ENCODE results near the gene SYS1. TPM values are rescaled to one million over a fixed set of nuclear protein-coding genes. Genes with fewer than 3 reads are reported as not detected.
A peak's percentile ranks its signal among the peaks of the same experiment; 100 is the strongest.
"Not testable (repeated sequence)": the region's sequence is repeated elsewhere in the genome, so short reads cannot be mapped to it uniquely, and the experiment has no call there.

The SYS1 gene
- total RNA-seq, 1 donor from 2014 or later: 13.7 TPM

GRCh38 chr20:45340236-45340847 lies 22.6 kb upstream of the SYS1 start:
- peak; percentile 49 for ATAC-seq

DNA sequence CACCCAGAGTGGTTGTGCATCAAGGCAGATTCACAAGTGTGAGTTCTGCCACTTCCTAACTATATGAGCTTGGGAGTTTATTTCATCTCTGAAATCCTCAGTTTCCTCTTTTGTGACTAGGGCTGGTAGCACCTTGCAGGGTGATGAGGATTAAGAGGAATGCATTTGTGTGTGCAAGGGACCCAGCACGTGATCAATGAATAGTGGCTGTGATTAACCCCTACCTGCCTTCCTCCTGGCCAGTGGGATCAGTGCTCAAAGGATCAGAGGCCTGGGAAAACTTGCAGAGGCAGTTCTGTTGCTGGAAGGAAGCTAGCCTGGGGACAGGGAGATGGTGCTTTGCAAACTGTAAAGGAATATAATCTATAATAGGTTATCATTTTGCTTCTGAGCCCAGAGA lies 22.0 kb upstream of the SYS1 start:
- ATAC-seq: no peak

GRCh38 chr20:45341579-45341938 lies 21.4 kb upstream of the SYS1 start:
- no peak for ATAC-seq

DNA sequence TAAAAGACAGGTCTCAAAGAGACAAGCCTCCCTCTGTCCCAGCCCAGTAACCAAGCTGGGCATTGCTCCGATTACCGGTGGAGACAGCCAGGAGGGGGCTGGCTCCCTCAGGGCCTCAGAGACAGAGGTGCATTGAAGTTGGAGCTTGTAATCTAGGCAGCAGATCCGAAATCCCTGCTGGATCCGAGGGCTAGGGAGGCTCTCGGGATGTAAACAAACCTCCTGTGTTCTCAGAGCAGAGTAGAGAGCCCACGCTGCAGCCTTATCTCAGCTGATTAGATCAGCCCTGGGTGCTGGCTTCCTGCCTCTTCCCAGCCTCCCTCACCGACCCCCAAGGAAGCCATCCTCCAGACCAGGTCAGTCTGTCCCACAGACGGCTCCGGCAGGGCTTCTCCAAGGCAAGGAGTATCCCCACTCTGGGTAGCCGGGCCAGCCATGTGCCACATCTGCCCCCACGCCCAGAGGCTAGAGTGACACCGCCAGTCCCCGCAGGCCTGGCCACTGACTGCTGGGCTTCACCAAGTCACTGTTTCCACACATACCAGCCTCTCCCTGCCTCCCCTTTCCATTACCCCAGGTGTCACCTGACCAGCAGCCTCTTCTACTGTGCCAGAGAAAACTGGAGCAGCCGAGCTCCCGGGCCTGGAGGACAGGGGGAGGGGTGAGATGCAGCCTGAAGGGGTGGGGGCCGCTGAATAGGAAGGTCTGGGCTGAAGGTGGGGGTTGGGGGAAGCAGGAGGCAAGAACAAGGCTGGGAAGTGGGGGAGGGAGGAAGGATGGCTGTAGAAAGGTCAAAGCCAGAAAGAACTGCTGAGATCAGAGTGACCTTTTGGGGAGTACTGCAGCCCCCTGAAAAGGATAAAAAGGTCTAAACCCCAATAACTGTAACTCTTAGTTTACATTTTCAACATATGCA lies 20.8 kb upstream of the SYS1 start:
- peak; percentile 10 for ATAC-seq

- ATAC-seq: no peak
Measured at GRCh38 chr20:45342855-45343531, 20.0 kb upstream of the SYS1 start.

DNA sequence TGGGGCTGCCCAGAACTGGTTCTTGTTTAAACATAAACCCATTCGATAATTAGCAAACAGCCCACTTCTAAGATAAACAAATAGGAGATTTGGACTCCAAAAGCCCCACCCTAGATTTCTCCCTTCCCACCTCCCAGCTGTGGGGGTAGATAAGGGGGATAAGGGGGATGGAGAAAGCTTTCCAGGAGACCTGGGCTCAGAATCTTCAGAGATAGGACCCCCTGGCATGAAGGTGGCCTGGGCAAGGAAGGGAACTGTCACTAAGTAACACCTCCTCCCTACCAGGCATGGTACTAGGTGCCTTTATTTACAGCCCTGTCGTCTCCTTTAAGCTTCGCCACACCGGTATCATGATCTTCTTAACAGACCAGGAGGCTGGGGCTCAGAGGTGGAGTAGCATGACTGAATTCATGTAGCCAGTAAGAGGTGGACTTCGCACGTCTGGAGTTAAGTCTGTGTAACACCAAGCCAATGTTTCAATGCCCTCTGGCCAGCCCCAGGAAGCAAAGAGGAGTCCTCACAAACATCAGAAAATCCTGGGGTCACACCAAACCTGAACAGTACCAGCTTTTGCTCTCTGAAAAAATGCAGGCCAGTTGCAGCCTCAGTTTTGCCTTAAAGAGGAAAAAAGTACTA lies 19.3 kb upstream of the SYS1 start:
- ATAC-seq: no peak

DNA sequence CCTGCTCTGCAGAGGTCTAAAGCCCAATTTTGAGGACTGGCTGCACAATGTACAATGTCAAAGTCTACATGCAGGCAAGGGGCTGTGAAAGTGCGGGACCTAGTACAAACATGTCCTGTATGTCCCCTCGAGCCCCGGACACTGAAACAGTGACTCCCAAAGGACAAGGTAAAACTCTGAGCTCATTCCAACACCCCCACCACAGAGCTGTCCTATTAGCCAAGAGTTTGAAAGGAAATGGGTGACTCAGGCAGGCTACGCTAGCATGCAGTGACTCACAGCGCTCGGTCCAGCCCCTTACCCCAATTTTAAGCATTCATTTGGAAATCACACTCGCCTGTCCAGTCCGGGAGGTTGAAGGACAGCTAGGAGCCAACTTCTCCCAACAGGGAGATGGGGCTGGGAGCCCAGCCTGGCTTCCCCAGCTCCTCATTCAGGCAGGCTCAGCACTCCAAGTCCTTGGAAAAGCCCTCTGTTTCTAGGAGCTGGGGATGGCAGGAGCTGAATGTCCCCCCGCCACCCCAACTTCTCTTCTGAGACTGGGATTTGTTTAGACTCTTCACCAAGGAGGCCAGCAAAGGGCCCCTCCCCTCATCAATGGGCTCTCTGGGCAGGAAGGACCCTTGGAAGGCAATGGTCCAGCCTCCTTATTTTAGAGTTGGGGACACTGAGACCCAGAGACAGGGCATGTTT lies 18.6 kb upstream of the SYS1 start:
- ATAC-seq: peak; percentile 62

DNA sequence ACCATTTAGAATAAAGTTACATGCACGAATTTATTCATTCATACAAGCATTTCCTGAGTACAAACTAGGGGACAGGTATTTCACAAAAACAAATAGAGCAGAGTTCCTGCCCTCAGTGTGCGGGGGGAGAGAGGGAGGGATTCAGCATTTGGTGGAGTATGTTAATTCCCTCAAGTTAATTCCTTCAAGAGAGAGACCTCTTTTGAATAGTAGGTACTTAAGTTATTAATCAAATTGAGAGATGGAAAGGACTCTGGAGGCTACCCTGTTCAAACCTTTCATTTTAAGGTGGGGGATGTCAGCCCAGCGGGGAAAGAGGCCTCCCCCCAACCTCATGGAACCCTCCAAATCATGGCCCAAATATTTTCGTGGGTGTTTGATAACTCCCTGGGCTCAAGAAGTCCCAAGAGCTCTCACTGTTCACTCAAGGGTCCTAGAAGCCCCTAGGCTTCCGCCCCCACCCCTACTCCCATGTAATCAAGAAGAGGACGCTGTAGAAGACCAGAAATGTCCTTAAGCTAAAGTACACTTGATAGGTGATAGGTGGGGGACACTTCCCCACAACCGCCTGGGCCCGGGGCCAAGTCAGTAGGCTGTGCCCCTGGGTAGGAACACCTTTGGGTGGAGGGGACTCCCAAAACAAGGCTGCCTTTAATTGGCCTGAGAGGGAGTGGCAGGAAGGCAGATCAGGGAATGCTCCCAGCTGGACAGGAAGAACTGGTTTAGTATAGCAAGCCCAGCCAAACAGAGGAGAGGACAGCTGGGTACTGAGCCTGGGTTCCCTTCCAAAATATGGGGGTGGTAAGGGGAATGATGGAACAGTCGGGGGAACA lies 17.6 kb upstream of the SYS1 start:
- ATAC-seq: peak; percentile 58

- ATAC-seq: no peak
Measured at GRCh38 chr20:45346291-45346718, 16.7 kb upstream of the SYS1 start.

- no peak for ATAC-seq
Measured at GRCh38 chr20:45346851-45347250, 16.1 kb upstream of the SYS1 start.

- ATAC-seq: no peak
Measured at GRCh38 chr20:45347297-45347935, 15.5 kb upstream of the SYS1 start.

DNA sequence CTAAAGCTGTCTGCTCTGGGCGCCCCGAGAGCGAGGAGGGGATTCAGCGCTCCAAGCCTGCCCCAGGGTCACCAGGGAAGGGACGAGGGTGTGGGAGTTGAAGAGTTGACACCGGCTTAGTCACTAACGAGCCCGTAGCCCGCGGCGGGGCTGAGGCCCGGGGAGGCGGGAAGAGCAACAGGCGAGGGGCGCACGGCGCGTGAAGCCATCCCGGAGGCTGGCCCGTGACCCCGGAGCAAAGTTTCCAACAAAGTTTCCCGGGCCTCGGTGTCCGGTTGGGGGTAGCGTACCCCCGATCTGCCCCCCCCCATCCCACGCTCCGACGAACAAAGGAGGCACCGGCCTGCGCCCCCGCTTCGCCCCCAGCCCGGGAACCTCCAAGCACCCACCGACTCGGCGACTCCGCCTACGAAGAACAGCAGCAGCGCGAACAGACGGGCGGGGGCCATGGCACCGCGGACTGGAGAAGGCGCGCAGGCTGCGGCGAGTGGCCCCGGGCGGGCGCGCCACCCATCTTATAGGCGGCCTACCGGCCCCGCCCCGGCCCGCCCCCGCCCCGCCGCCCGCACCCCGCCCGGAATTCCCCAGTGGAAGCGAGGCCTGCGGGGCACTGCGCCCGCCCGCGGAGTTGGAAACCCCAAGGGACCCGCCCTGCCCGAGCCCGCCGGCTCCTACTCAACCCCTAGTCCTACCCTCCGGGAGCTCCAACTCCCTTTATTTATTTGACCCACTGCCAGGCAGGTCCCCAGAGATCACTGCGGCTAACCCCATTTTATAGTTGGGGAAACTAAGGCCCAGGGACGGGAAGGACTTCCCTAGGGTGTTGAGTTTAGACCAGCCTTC lies 14.8 kb upstream of the SYS1 start, which contains the start of gene SDC4:
Gene SDC4 (minus strand): TSS at position 489 of the 843 bp plus-strand sequence. CDS start 40 bp downstream, at position 449.
- ATAC-seq: peak; percentile 65

DNA sequence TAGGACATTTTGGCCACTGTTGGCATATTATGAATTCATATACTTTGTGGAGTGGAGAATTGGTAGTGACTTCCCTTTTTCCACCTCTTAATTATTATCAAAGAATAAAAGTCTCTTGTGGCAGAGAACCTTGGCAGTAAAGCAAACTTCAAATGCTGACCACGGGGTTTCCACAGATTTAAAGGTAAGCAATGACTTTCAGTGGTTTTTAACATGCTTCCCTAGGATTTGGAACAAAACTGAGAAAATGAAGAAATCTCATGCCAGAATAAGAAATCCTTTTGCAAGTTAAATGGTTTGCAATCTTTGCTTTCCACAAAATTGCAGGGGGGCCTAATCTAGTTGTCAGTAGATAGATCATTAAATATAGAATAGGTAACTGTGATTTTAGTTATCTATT lies 12.7 kb upstream of the SYS1 start:
- ATAC-seq: no peak

- ATAC-seq: not testable (repeated sequence)
Measured at GRCh38 chr20:45350795-45351194, 12.2 kb upstream of the SYS1 start.

- no peak for ATAC-seq
Measured at GRCh38 chr20:45352729-45353128, 10.2 kb upstream of the SYS1 start.

GRCh38 chr20:45353746-45354145 lies 9.2 kb upstream of the SYS1 start:
- ATAC-seq: no peak

DNA sequence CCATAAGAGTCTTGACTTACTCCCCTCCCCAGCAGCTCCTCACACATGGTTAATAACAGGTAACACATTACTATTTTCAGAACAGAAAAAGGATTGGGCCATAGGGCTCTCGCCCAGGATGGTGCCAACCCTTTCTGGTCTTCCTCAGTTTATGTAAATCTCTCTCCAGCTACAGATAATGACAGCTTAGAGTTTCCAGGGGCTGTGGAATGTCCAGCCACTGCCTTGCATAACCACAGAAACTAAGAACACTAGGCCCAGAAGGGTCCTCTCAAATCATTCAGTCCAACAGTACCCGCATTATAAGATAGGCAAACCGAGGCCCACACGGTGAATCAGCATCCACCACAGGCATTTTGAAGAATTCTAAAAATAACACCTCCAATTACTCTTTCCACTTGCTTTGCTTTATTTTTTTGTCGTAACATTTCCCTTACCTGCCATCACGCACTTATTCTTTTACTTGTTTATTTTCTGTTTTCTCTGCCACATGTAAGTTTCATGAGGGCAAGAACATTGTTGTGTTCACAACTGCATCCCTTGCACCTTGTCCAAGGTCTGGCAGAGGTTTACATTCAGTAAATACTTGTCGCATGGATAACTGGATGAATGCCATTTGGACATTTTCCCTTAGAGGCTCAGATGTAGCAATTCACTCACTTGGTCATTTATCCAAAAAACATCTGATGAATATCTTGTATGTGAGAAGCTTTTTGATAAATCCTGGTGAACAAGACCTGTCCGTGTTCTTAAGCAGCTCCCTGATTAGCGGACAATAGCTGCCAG lies 8.3 kb upstream of the SYS1 start:
- no peak for ATAC-seq

GRCh38 chr20:45355209-45356084 lies 7.5 kb upstream of the SYS1 start:
- peak; percentile 33 for ATAC-seq

Measured in esophagus mucosa (tissue), 1 donor.